Measurements from ENCODE around the gene NFIA.

- TF ChIP-seq CTCF (conservative IDR thresholded peaks at IDR 0.05; ENCODE audit: low read depth, low read length) (no peak), EZH2 (IDR thresholded peaks at IDR 0.05; ENCODE audit: borderline replicate concordance, low read depth, low read length, poor library complexity, severe bottlenecking) (no peak)
Measured at GRCh38 chr1:61237147-61237546, 154.8 kb downstream of the NFIA start.
